GM13976 (cell line): ENCODE results near the gene SYNPR.

Experiments
- DNase-seq: peaks from one replicate; pipeline ENCODE4 v3.0.0; 2012; ENCODE audit warnings: low spot score
- CTCF ChIP-seq: IDR thresholded peaks from 2 replicates; pipeline ENCODE4 v1.5.1; 2012; ENCODE audit warnings: borderline replicate concordance, mild to moderate bottlenecking; ENCODE audit not compliant: insufficient read depth; ENCODE audit errors: extremely low read depth, missing control alignments, control extremely low read depth
- in situ Hi-C: fragments of 300-500 bp; cut with MboI; formaldehyde crosslinking; loops from one replicate; pipeline ENCODE4 v1.12.0; 2022; ENCODE audit warnings: low sequenced_read_pairs, mixed read lengths, inconsistent platforms; ENCODE audit not compliant: unreplicated experiment

Gene SYNPR

GRCh38 chr3:63611382-63611781, 333.3 kb downstream of the SYNPR start:
- no peak for TF ChIP-seq CTCF
- DNase-seq: no peak
- in situ Hi-C loops: no loop called here

GRCh38 chr3:63613561-63613960, 335.5 kb downstream of the SYNPR start:
- in situ Hi-C loops: no loop called here
- no peak for TF ChIP-seq CTCF
- no peak for DNase-seq

GRCh38 chr3:63617391-63617790, 339.3 kb downstream of the SYNPR start:
- DNase-seq: no peak
- no peak for TF ChIP-seq CTCF
- in situ Hi-C loops: no loop called here

GRCh38 chr3:63624941-63625560, 346.9 kb downstream of the SYNPR start:
- TF ChIP-seq CTCF: no peak
- in situ Hi-C loops: no loop called here
- no peak for DNase-seq

DNA sequence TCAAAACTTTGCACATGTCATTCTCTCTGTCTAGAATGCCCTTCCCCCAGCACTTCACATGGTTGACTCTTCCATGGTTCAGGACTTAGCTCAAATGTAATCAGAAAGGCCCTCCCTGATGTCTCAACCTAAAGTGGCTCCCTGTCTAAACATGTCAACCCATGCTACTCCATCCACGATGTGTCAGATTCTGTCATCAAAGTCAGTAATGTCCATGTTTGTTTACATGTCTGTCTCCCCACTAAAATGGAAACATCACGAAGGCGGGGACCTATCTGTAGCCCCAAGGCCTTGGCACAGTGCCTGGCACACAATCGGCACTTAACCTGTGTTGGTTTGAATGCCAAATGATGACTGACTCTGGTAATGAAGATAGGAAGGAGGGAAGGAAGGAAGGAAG, 353.6 kb downstream of the SYNPR start:
- no peak for DNase-seq
- in situ Hi-C loops: no loop called here
- TF ChIP-seq CTCF: no peak

DNA sequence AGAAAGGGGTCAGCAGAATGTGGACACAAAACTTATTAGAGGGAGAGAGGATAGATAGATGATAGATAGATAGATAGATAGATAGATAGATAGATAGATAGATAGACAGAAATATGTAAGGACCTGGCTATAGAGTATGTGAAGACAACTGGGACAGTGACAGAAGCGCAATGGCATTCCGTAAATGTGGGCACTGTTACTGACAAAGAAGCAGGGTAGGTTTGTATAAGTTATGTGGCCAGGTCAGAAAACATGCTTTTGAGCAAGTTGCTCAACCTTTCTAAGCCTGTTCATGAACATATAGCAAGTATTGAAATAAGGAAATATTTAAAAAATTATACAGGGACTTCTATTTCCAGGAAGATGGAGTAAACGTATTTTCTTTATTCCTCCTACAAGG, 357.1 kb downstream of the SYNPR start:
- no peak for DNase-seq
- TF ChIP-seq CTCF: no peak
- in situ Hi-C loops: no loop called here
